Sigmoid colon (tissue), 7 donors: ENCODE results near the gene PRM2. TPM values are rescaled to one million over a fixed set of nuclear protein-coding genes. Genes with fewer than 3 reads are reported as not detected.

Experiments used
- DNase-seq: peaks from one replicate; pipeline ENCODE4 v3.0.0-alpha.2; 2019
- H3K27ac ChIP-seq, 4 donors: fragments of 200-600 bp; sonication (generic); one replicate each; pipeline ENCODE4 v1.5.1; 2016 to 2019; ENCODE audit warnings: mild to moderate bottlenecking in 1 of 4
- H3K27me3 ChIP-seq, 3 donors: fragments of 200-600 bp; sonication (generic); one replicate each; pipeline ENCODE4 v1.5.1; 2019; ENCODE audit warnings: mild to moderate bottlenecking in 1 of 3
- H3K36me3 ChIP-seq, 4 donors: fragments of 200-600 bp; sonication (generic); one replicate each; pipeline ENCODE4 v1.5.1; 2016 to 2019
- H3K4me1 ChIP-seq, 4 donors: fragments of 200-600 bp; sonication (generic); one replicate each; pipeline ENCODE4 v1.5.1; 2017 to 2019
- H3K4me3 ChIP-seq, 4 donors: fragments of 200-600 bp; sonication (generic); one replicate each; pipeline ENCODE4 v1.5.1; 2017 to 2019; ENCODE audit warnings: mild to moderate bottlenecking in 2 of 4, moderate library complexity in 1 of 4
- H3K9me3 ChIP-seq, 4 donors: fragments of 200-600 bp in 3 of 4; sonication (generic) in 3 of 4; one replicate each; pipeline versions ENCODE4 v1.5.1 to v1.6.1; 2013 to 2019
- CTCF ChIP-seq, 4 experiments: fragments of 450-650 bp in 3 of 4; fragments of 200-600 bp in 1 of 4; IDR thresholded peaks; one replicate each; pipeline ENCODE4 v1.5.1; 2016 to 2019; ENCODE audit warnings: antibody characterized with exemption in 4 of 4, mild to moderate bottlenecking in 3 of 4, moderate library complexity in 2 of 4
- EP300 ChIP-seq, 4 donors: sonication (generic); formaldehyde crosslinking; IDR thresholded peaks; one replicate each; pipeline ENCODE4 v1.6.1; 2017; ENCODE audit warnings: antibody characterized with exemption in 4 of 4
- POLR2A ChIP-seq, 2 donors: fragments of 450-650 bp; IDR thresholded peaks; one replicate each; pipeline ENCODE4 v1.6.1; 2016; ENCODE audit warnings: antibody characterized with exemption in 2 of 2, mild to moderate bottlenecking in 2 of 2, moderate library complexity in 2 of 2
- POLR2AphosphoS5 ChIP-seq, 4 donors: sonication (generic); formaldehyde crosslinking; IDR thresholded peaks; one replicate each; pipeline ENCODE4 v1.6.1; 2017; ENCODE audit warnings: antibody characterized with exemption in 4 of 4
- WGBS, 2 donors: extraction: QIAGEN DNeasy Blood & Tissue Kit; methylation state at CpG; one replicate each; pipeline ENCODE4 v1.1.7; 2013; 5-methylcytosine and 5-hydroxymethylcytosine counted together
- intact Hi-C: fragments of 100-400 bp; cut with DNase I; formaldehyde crosslinking; loops from one replicate; pipeline ENCODE4 v1.15.1; 2023
- polyA plus RNA-seq, 3 donors: library from polyadenylated mRNA; stranded (reverse); fragments of 200-250 nt; gene quantifications; one replicate each; pipeline ENCODE4 v1.2.3, GENCODE V29; 2013
- total RNA-seq, 4 donors: library from RNA; depleted of rRNA; stranded (reverse); fragments of >200 nt; gene quantifications; one replicate each; pipeline ENCODE4 v1.1.0, GENCODE V29; 2016
- donor health status: healthy with polysubstance abuse.
- donor health status: Bipolar disorder and iron deficiency.
- donor health status: healthy.

Gene PRM2
- total and polyA plus RNA-seq, 7 donors, result not detected

- intact Hi-C loops, result no loop called here
These were observed 45.4 kb upstream of the PRM2 start for GRCh38 chr16:11321662-11322061.

GRCh38 chr16:11320170-11320569 is 43.9 kb upstream of the PRM2 start:
- TF ChIP-seq CTCF (IDR thresholded peaks at IDR 0.05) (no peak), POLR2A (IDR thresholded peaks at IDR 0.05) (no peak), POLR2AphosphoS5 (IDR thresholded peaks at IDR 0.05) (no peak), EP300 (IDR thresholded peaks at IDR 0.05) (no peak)
- intact Hi-C loops, result no loop called here
- no peaks in the 10 kb centered on the region for H3K36me3 ChIP-seq
- no peaks in the 10 kb centered on the region for H3K9me3 ChIP-seq
- no peak for DNase-seq
- H3K4me3 ChIP-seq, result no peak overlapping the region
- no peaks in the 10 kb centered on the region for H3K27me3 ChIP-seq
- H3K4me1 ChIP-seq, result no peaks in the 10 kb centered on the region
- WGBS, 2 donors, result 49 to 81% methylated on average over 10 of the region's 10 CpGs
- H3K27ac ChIP-seq, result no peak overlapping the region

More at GRCh38 chr16:11321662-11322061, 45.4 kb upstream of the PRM2 start:
- no peak overlapping the region for H3K27ac ChIP-seq
- WGBS, 2 donors, result 77 to 93% methylated on average over 5 of the region's 5 CpGs
- H3K9me3 ChIP-seq, result no peaks in the 10 kb centered on the region
- no peaks in the 10 kb centered on the region for H3K27me3 ChIP-seq
- H3K36me3 ChIP-seq, result no peaks in the 10 kb centered on the region
- no peak overlapping the region for H3K4me3 ChIP-seq
- TF ChIP-seq CTCF (IDR thresholded peaks at IDR 0.05) (no peak), POLR2AphosphoS5 (IDR thresholded peaks at IDR 0.05) (no peak), POLR2A (IDR thresholded peaks at IDR 0.05) (no peak), EP300 (IDR thresholded peaks at IDR 0.05) (no peak)
- no peaks in the 10 kb centered on the region for H3K4me1 ChIP-seq
- DNase-seq, result no peak

GRCh38 chr16:11319529-11320146 is 43.4 kb upstream of the PRM2 start:
- Histone ChIP-seq H3K9me3 (no peaks in the 10 kb centered on the region), H3K4me3 (no peak overlapping the region), H3K27ac (no peak overlapping the region), H3K27me3 (no peaks in the 10 kb centered on the region), H3K4me1 (no peaks in the 10 kb centered on the region), H3K36me3 (no peaks in the 10 kb centered on the region)
- intact Hi-C loops, result no loop called here
- TF ChIP-seq POLR2A (IDR thresholded peaks at IDR 0.05) (no peak), POLR2AphosphoS5 (IDR thresholded peaks at IDR 0.05) (no peak), EP300 (IDR thresholded peaks at IDR 0.05) (no peak), CTCF (IDR thresholded peaks at IDR 0.05) (no peak)
- WGBS, 2 donors, result 38 to 67% methylated on average over 8 of the region's 8 CpGs
- DNase-seq, result no peak

- intact Hi-C loops, result no loop called here
- no peaks in the 10 kb centered on the region for H3K4me1 ChIP-seq
- WGBS, 2 donors, result 89 to 91% methylated on average over 8 of the region's 8 CpGs
- DNase-seq, result no peak
- no peaks in the 10 kb centered on the region for H3K27me3 ChIP-seq
- no peak overlapping the region for H3K4me3 ChIP-seq
- no peaks in the 10 kb centered on the region for H3K36me3 ChIP-seq
- no peak for TF ChIP-seq CTCF (IDR thresholded peaks at IDR 0.05)
- no peak for TF ChIP-seq EP300 (IDR thresholded peaks at IDR 0.05)
- TF ChIP-seq POLR2AphosphoS5 (IDR thresholded peaks at IDR 0.05), result no peak
- no peak for TF ChIP-seq POLR2A (IDR thresholded peaks at IDR 0.05)
- no peak overlapping the region for H3K27ac ChIP-seq
- no peaks in the 10 kb centered on the region for H3K9me3 ChIP-seq
These were observed 42.5 kb upstream of the PRM2 start for GRCh38 chr16:11318817-11319216.
